Testis (tissue), 3 donors: ENCODE measurements around the gene GOLGA6D. TPM values are rescaled to one million over a fixed set of nuclear protein-coding genes. Genes with fewer than 3 reads are reported as not detected.
"Not testable (repeated sequence)": the region's sequence is repeated elsewhere in the genome, so short reads cannot be mapped to it uniquely, and the experiment has no call there.

Source experiments
- DNase-seq: peaks from one replicate; pipeline ENCODE4 v3.0.0-alpha.2; 2019
- H3K27ac ChIP-seq, 2 donors: fragments of 200-600 bp; sonication (generic); one replicate each; pipeline ENCODE4 v1.5.1; 2019
- H3K27me3 ChIP-seq: fragments of 200-600 bp; sonication (generic); one replicate; pipeline ENCODE4 v1.5.1; 2019
- H3K36me3 ChIP-seq: fragments of 200-600 bp; sonication (generic); one replicate; pipeline ENCODE4 v1.5.1; 2017; ENCODE audit warnings: low read depth; ENCODE audit errors: missing control alignments
- H3K4me1 ChIP-seq: fragments of 200-600 bp; sonication (generic); one replicate; pipeline ENCODE4 v1.5.1; 2019
- H3K4me3 ChIP-seq, 2 donors: fragments of 200-600 bp; sonication (generic); one replicate each; pipeline ENCODE4 v1.5.1; 2017 to 2019
- H3K9me3 ChIP-seq: fragments of 200-600 bp; sonication (generic); one replicate; pipeline ENCODE4 v1.5.1; 2017
- CTCF ChIP-seq, 3 experiments: fragments of 450-650 bp in 2 of 3; fragments of 200-600 bp in 1 of 3; sonication (generic) in 1 of 3; IDR thresholded peaks; one replicate each; pipeline ENCODE4 v1.5.1; 2016 to 2019; ENCODE audit warnings: antibody characterized with exemption in 3 of 3, mild to moderate bottlenecking in 2 of 3, moderate library complexity in 1 of 3
- POLR2A ChIP-seq: fragments of 450-650 bp; IDR thresholded peaks from one replicate; pipeline ENCODE4 v1.6.1; 2017; ENCODE audit warnings: antibody characterized with exemption, mild to moderate bottlenecking, moderate library complexity
- WGBS, 2 donors: methylation state at CpG; one replicate each; pipeline ENCODE4 v1.1.5; 2018; 5-methylcytosine and 5-hydroxymethylcytosine counted together
- intact Hi-C: fragments of 100-400 bp; cut with DNase I; formaldehyde crosslinking; loops from one replicate; pipeline ENCODE4 v1.15.1; 2023; ENCODE audit warnings: low total_unique reads
- polyA plus RNA-seq: library from polyadenylated mRNA; stranded (reverse); fragments of 350-450 nt; fragmentation: Illumina TruSeq; extraction: RNeasy Lipid Tissue Mini Kit (QIAGEN cat#74804); gene quantifications from one replicate; pipeline ENCODE4 v1.2.3, GENCODE V29; 2014; ENCODE audit warnings: low read depth, low replicate concordance; ENCODE audit not compliant: insufficient read depth
- total RNA-seq, 2 donors: library from RNA; depleted of rRNA; stranded (reverse); fragments of >200 nt; gene quantifications; one replicate each; pipeline ENCODE4 v1.2.3, GENCODE V29; 2016

Gene GOLGA6D
- total and polyA plus RNA-seq, 3 donors from 2014 or later, result 13.1 to 29.8 (median 13.3) TPM

DNA sequence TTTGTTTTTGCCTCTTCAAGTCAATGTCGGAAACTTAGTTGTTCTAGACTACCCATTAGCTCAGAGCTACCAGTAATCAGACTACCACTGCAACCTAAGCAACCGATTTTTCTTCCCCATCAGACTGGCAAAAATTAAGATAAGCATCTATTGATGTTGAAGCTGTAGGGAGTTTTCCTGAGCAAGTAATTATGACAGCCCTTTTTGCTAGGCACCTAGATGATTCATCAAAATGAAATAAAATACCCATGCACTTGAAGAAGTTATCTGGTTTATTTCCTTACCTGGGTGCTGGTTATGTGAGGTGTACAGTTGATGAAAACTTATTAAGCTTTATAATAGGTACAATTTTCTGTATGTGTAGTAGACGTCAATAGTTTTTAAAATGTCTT lies 52.7 kb downstream of the GOLGA6D start:
- 26 to 28% methylated on average over 3 of the region's 3 CpGs for WGBS, 2 donors
- TF ChIP-seq CTCF (IDR thresholded peaks at IDR 0.05), result no peak
- TF ChIP-seq POLR2A, result no peak
- Histone ChIP-seq H3K4me1 (peaks cover 8% of the 10 kb centered on the region), H3K27me3 (no peaks in the 10 kb centered on the region), H3K36me3 (no peaks in the 10 kb centered on the region), H3K4me3 (peak overlapping the region; percentile 66 to 70), H3K27ac (peak overlapping the region in 1 of 2 donors; percentile 72), H3K9me3 (no peaks in the 10 kb centered on the region)
- no peak for DNase-seq
- intact Hi-C loops, result no loop called here

- H3K27ac ChIP-seq, result peak within 1 kb of the TSS; percentile 14 to 72
- H3K27me3 ChIP-seq, result no peaks in the 10 kb centered on the region
- peak within 1 kb of the TSS; percentile 66 to 70 for H3K4me3 ChIP-seq
- intact Hi-C loops, result no loop called here
- no peaks in the 10 kb centered on the region for H3K36me3 ChIP-seq
- DNase-seq, result peak; percentile 98
- no peak for TF ChIP-seq CTCF (IDR thresholded peaks at IDR 0.05)
- no peak for TF ChIP-seq POLR2A
- H3K4me1 ChIP-seq, result peaks cover 8% of the 10 kb centered on the region
- H3K9me3 ChIP-seq, result no peaks in the 10 kb centered on the region
- 0 to 1% methylated on average over 32 to 42 of the region's 42 CpGs for WGBS, 2 donors
These were observed 53.2 kb downstream of the GOLGA6D start, which contains the start of gene COMMD4 for GRCh38 chr15:75335705-75336355. Gene COMMD4, plus strand, starts transcription at chr15:75336063. Its CDS starts 27 bp downstream, at chr15:75336090.

GRCh38 chr15:75338661-75339240 lies 56.1 kb downstream of the GOLGA6D start:
- no peaks in the 10 kb centered on the region for H3K36me3 ChIP-seq
- H3K4me3 ChIP-seq, result no peak overlapping the region
- 92 to 100% methylated on average over 1 to 9 of the region's 11 CpGs for WGBS, 2 donors
- TF ChIP-seq CTCF (IDR thresholded peaks at IDR 0.05), result no peak
- no peak for TF ChIP-seq POLR2A
- H3K27ac ChIP-seq, result no peak overlapping the region
- no peak for DNase-seq
- peaks cover 8% of the 10 kb centered on the region for H3K4me1 ChIP-seq
- no peaks in the 10 kb centered on the region for H3K9me3 ChIP-seq
- no peaks in the 10 kb centered on the region for H3K27me3 ChIP-seq
- intact Hi-C loops, result no loop called here

DNA sequence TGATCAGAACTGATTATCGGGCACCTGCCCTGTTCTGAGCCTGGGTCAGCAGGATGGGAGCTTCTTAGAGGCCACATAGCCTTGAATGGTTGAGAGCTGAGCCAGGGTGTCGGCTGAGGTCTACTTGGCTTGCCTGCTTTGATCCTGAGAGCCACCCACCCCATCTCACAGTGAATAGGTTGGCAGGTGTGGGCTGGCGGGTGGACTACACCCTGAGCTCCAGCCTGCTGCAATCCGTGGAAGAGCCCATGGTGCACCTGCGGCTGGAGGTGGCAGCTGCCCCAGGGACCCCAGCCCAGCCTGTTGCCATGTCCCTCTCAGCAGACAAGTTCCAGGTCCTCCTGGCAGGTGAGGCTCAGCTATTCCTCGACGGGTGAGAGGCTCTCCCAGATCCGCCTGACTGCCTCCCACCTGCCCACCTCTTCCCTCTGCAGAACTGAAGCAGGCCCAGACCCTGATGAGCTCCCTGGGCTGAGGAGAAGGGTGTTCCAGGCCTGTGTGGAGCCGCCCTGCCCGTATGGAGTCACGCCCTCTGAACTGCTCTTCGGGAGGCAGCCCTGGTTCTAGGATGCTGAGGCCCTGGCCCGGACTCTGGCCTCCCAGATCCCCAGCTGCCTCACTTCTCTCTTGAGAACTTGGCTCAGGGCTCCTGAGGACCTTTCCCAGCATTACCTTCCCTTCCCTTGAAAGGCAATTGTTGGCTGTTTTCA lies 57.1 kb downstream of the GOLGA6D start:
- H3K36me3 ChIP-seq, result no peaks in the 10 kb centered on the region
- intact Hi-C loops, result no loop called here
- no peaks in the 10 kb centered on the region for H3K27me3 ChIP-seq
- WGBS, 2 donors, result 91% methylated on average over 13 of the region's 13 CpGs; no CpG with 5 or more reads in 1 of the 2 donors
- no peaks in the 10 kb centered on the region for H3K9me3 ChIP-seq
- no peak overlapping the region for H3K4me3 ChIP-seq
- no peak overlapping the region for H3K27ac ChIP-seq
- TF ChIP-seq POLR2A, result no peak
- H3K4me1 ChIP-seq, result peaks cover 8% of the 10 kb centered on the region
- no peak for DNase-seq

- H3K27me3 ChIP-seq, result no peaks in the 10 kb centered on the region
- peaks cover under 1% of the 10 kb centered on the region for H3K4me1 ChIP-seq
- H3K4me3 ChIP-seq, result no peak overlapping the region
- H3K9me3 ChIP-seq, result no peaks in the 10 kb centered on the region
- no peak for DNase-seq
- no peak overlapping the region for H3K27ac ChIP-seq
- H3K36me3 ChIP-seq, result no peaks in the 10 kb centered on the region
- intact Hi-C loops, result no loop called here
- no peak for TF ChIP-seq CTCF (IDR thresholded peaks at IDR 0.05)
- TF ChIP-seq POLR2A, result no peak
- 85 to 89% methylated on average over 6 of the region's 6 CpGs for WGBS, 2 donors
These were observed 59.6 kb downstream of the GOLGA6D start for GRCh38 chr15:75342221-75342620.

DNA sequence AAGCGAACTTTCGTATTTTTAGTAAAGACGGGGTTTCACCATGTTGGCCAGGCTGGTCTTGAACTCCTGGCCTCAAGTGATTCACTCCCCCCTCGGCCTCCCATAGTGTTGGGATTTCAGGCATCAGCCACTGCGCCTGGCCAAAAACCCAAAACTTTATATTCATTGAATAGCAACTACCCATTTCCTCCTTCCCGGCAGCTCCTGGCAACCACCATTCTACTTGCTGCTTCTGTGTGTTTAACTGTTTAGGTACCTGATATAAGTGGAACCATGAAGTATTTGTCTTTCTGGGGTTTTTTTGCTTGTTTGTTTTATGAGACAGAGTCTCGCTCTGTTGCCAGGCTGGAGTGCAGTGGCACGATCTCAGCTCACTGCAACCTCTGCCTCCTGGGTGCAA lies 61.3 kb downstream of the GOLGA6D start:
- H3K9me3 ChIP-seq, intact Hi-C loops, H3K27me3 ChIP-seq, H3K4me3 ChIP-seq, H3K36me3 ChIP-seq, H3K27ac ChIP-seq, DNase-seq, H3K4me1 ChIP-seq: not testable (repeated sequence)
- WGBS, 2 donors, result 48 to 59% methylated on average over 8 of the region's 8 CpGs
